DND-41 (cell line): ENCODE results near the gene HTD2.

Source experiments
- ATAC-seq: fragments of 200-7000 bp; cut with Tn5 transposase; 3 replicates; pipeline ENCODE4 v1.9.1; 2021; ENCODE audit warnings: low read depth; ENCODE audit not compliant: insufficient read depth
- DNase-seq: peaks from one replicate; pipeline ENCODE4 v3.0.0-alpha.2; 2020
- H2AFZ ChIP-seq: 2 replicates; pipeline ENCODE4 v1.6.0; 2012; ENCODE audit warnings: low read depth, low read length
- H3K27ac ChIP-seq: 2 replicates; pipeline ENCODE4 v1.5.1; 2012; ENCODE audit warnings: low read length, inconsistent platforms
- H3K27me3 ChIP-seq: fragments of 200-600 bp; sonication (generic); 2 replicates; pipeline ENCODE4 v1.6.0; 2012; ENCODE audit warnings: low read length, mild to moderate bottlenecking, inconsistent platforms; ENCODE audit not compliant: insufficient read depth, poor library complexity
- H3K36me3 ChIP-seq: 2 replicates; pipeline ENCODE4 v1.5.1; 2012; ENCODE audit warnings: low read length, inconsistent platforms; ENCODE audit not compliant: insufficient read depth
- H3K4me1 ChIP-seq: 2 replicates; pipeline ENCODE4 v1.5.1; 2012; ENCODE audit warnings: mild to moderate bottlenecking, low read length; ENCODE audit not compliant: insufficient read depth
- H3K4me2 ChIP-seq: 2 replicates; pipeline ENCODE4 v1.6.0; 2012; ENCODE audit warnings: mild to moderate bottlenecking, moderate library complexity, low read length, inconsistent platforms; ENCODE audit not compliant: insufficient read depth
- H3K4me3 ChIP-seq, 2 experiments: fragments of 200-600 bp in 1 of 2; shearing (Covaris generic) in 1 of 2; 2 replicates each; pipeline ENCODE4 v1.5.1; 2012 to 2016; ENCODE audit warnings: inconsistent platforms in 2 of 2, low read length in 2 of 2, mild to moderate bottlenecking in 2 of 2, low read depth in 1 of 2, moderate library complexity in 1 of 2
- H3K79me2 ChIP-seq: 2 replicates; pipeline ENCODE4 v1.6.0; 2012; ENCODE audit warnings: low read length, inconsistent platforms; ENCODE audit not compliant: insufficient read depth
- H3K9ac ChIP-seq: 2 replicates; pipeline ENCODE4 v1.6.0; 2012; ENCODE audit warnings: low read depth, mild to moderate bottlenecking, inconsistent platforms, low read length, moderate library complexity
- H3K9me3 ChIP-seq: 2 replicates; pipeline ENCODE4 v1.5.1; 2012; ENCODE audit warnings: low read length, moderate library complexity, mild to moderate bottlenecking, inconsistent platforms; ENCODE audit not compliant: insufficient read depth, severe bottlenecking
- H4K20me1 ChIP-seq: 2 replicates; pipeline ENCODE4 v1.6.0; 2012; ENCODE audit warnings: low read length; ENCODE audit not compliant: insufficient read depth
- CTCF ChIP-seq: IDR thresholded peaks from 2 replicates; pipeline ENCODE4 v1.5.1; 2012; ENCODE audit warnings: borderline replicate concordance, low read length, moderate library complexity, mild to moderate bottlenecking; ENCODE audit not compliant: poor library complexity, severe bottlenecking; ENCODE audit errors: extremely low read depth
- EZH2 ChIP-seq: IDR thresholded peaks from 3 replicates; pipeline ENCODE4 v1.6.1; 2012; ENCODE audit warnings: borderline replicate concordance, low read depth, mild to moderate bottlenecking, moderate library complexity, low read length, inconsistent platforms; ENCODE audit not compliant: severe bottlenecking

HTD2 gene

DNA sequence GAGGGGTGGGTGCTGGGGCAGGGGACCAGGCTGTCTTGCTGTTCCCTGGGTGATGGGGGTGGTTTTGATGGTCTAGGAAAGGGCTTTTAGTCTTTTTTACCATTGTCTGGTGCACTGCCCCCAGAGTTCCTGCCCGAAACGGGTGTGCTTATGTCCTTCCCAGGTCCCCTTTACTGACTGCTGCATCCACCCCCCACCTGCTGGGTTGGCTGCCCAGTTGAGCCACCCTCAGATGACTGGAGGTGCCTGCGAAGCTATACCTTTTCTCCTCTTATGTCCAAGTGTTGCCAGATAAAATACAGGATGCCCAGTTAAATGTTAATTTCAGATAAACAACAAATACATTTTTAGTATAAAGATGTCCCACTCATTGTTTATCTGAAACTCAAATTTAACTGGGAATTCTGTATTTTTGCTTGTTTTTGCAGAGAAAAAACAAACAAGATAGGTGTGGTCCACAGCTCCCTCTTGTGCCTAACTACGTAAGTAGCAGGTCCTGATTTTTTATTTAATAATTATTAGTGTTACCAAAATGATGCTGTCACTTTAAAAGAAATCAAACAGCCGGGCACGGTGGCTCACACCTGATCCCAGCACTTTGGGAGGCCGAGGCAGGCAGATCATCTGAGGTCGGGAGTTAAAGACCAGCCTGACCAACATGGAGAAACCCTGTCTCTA lies 6.3 kb upstream of the HTD2 start:
- Histone ChIP-seq H3K4me3 (no peak overlapping the region), H3K79me2 (no peaks in the 10 kb centered on the region), H4K20me1 (no peaks in the 10 kb centered on the region), H3K4me2 (no peak overlapping the region), H3K27me3 (peaks cover 16% of the 10 kb centered on the region), H3K4me1 (no peaks in the 10 kb centered on the region), H3K36me3 (no peaks in the 10 kb centered on the region), H2AFZ (no peak overlapping the region), H3K9me3 (no peaks in the 10 kb centered on the region), H3K9ac (no peak overlapping the region), H3K27ac (no peak overlapping the region)
- TF ChIP-seq CTCF, result peak; percentile 51
- TF ChIP-seq EZH2, result no peak
- ATAC-seq, result no peak
- no peak for DNase-seq

DNA sequence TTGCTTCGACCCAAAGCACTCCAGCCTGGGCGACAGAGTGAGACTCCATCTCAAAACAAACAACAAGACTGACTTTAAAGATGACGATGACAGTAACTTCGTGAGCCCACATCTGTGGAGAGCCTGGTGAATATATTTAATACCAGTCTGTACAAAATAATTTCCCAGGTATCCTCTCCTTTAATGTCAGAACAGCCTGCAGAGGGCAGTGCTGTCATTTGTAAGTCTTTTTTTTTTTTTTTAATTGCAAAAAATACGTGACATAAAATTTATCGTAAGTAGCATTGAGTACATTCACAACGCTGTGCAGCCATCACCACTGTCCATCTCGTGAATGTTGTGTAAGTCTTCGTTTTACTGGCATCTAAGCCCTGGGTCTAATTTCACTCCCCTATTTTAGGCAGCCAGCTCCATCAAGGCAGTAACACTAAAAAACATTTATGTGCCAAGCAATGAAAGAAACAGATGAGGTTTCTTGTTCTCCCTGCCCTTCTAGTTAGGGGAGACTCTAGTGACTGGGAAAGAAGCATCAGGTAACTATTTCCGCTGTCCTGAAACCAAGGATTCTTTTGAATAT lies 1.4 kb downstream of the HTD2 start:
- no peaks in the 10 kb centered on the region for H3K27me3 ChIP-seq
- H3K9ac ChIP-seq, result peak overlapping the region; percentile 86
- H3K79me2 ChIP-seq, result peaks cover 53% of the 10 kb centered on the region
- peaks cover 42% of the 10 kb centered on the region for H3K36me3 ChIP-seq
- H3K4me1 ChIP-seq, result peaks cover 27% of the 10 kb centered on the region
- H2AFZ ChIP-seq, result no peak overlapping the region
- H4K20me1 ChIP-seq, result peaks cover 24% of the 10 kb centered on the region
- peak overlapping the region; percentile 90 to 95; a peak in 3 of 4 replicates for H3K4me3 ChIP-seq
- TF ChIP-seq EZH2 (no peak), CTCF (peak; percentile 69)
- no peaks in the 10 kb centered on the region for H3K9me3 ChIP-seq
- ATAC-seq, result no peak
- peak overlapping the region; percentile 91 for H3K4me2 ChIP-seq
- peak; percentile 42 for DNase-seq
- H3K27ac ChIP-seq, result 0 out of 2 replicates have a peak overlapping the region, but pooled peaks have one; percentile 13

GRCh38 chr3:58308728-58309127 lies 2.4 kb downstream of the HTD2 start:
- DNase-seq, result no peak

More at GRCh38 chr3:58308728-58309127, 2.4 kb downstream of the HTD2 start:
- no peak for ATAC-seq
- Histone ChIP-seq H2AFZ (no peak overlapping the region), H3K9ac (peak overlapping the region; percentile 86; the same call in 1 of the 2 replicates), H3K27ac (no peak overlapping the region), H3K27me3 (no peaks in the 10 kb centered on the region), H3K36me3 (peaks cover 50% of the 10 kb centered on the region), H3K79me2 (peaks cover 53% of the 10 kb centered on the region), H3K9me3 (no peaks in the 10 kb centered on the region), H3K4me3 (peak overlapping the region in 1 of 2 experiments; percentile 90; a peak in 1 of 4 replicates), H3K4me2 (peak overlapping the region; percentile 91; the same call in 1 of the 2 replicates), H4K20me1 (peaks cover 24% of the 10 kb centered on the region), H3K4me1 (peaks cover 27% of the 10 kb centered on the region)
- TF ChIP-seq CTCF (no peak), EZH2 (no peak)
